Left lung (tissue), 10 donors: ENCODE results near the gene ZNF626. TPM values are rescaled to one million over a fixed set of nuclear protein-coding genes. Genes with fewer than 3 reads are reported as not detected.
"Not testable (repeated sequence)": the region's sequence is repeated elsewhere in the genome, so short reads cannot be mapped to it uniquely, and the experiment has no call there.

Experiments used
- ATAC-seq: fragments of 200-7000 bp; cut with Tn5 transposase; one replicate; pipeline ENCODE4 v1.9.1; 2020; ENCODE audit warnings: moderate library complexity
- DNase-seq, 4 donors: peaks; one replicate each; pipeline ENCODE4 v3.0.0-alpha.2; 2013 to 2020
- H3K27ac ChIP-seq, 2 donors: fragments of 200-600 bp; sonication (generic) in 1 of 2; one replicate each; pipeline versions ENCODE4 v1.5.0 to v1.8.0; 2020 to 2021
- H3K27me3 ChIP-seq, 2 donors: fragments of 200-600 bp; sonication (generic) in 1 of 2; one replicate each; pipeline versions ENCODE4 v1.5.0 to v1.8.0; 2020 to 2021
- H3K36me3 ChIP-seq, 2 donors: fragments of 200-600 bp; sonication (generic) in 1 of 2; one replicate each; pipeline versions ENCODE4 v1.5.0 to v1.8.0; 2020 to 2021
- H3K4me1 ChIP-seq, 2 donors: fragments of 200-600 bp; one replicate each; pipeline ENCODE4 v1.8.0; 2021
- H3K4me3 ChIP-seq, 2 donors: fragments of 200-600 bp; sonication (generic) in 1 of 2; one replicate each; pipeline versions ENCODE4 v1.5.0 to v1.8.0; 2020 to 2021; ENCODE audit warnings: mild to moderate bottlenecking in 1 of 2
- H3K9me3 ChIP-seq, 2 donors: fragments of 200-600 bp; sonication (generic) in 1 of 2; one replicate each; pipeline versions ENCODE4 v1.5.0 to v1.8.0; 2020 to 2021
- intact Hi-C, 2 donors: fragments of 100-400 bp; cut with DNase I; formaldehyde crosslinking; loops; one replicate each; pipeline versions ENCODE4 v1.11.2 to v1.14.2; 2022
- polyA plus RNA-seq, 6 donors: library from polyadenylated mRNA; unstranded; fragments of 120-200 nt; gene quantifications; one replicate each; pipeline ENCODE4 v1.2.1, GENCODE V29; 2013; ENCODE audit not compliant: insufficient read length in 6 of 6
- total RNA-seq, 2 donors: library from RNA; stranded (reverse); fragmentation: NEBNext Ultra II Directional; extraction: Animal tissue kit (Norgen Biotek cat#: 25700); gene quantifications; one replicate each; pipeline ENCODE4 v1.2.1, GENCODE V29; 2021
- TF ChIP-seq, protein P1 (sequence below), 2 donors: fragments of 200-600 bp; sonication (generic) in 1 of 2; IDR thresholded peaks; one replicate each; pipeline versions ENCODE4 v1.5.0 to v1.8.0; 2021; ENCODE audit warnings: antibody characterized with exemption in 2 of 2
- donor health status: DM: no; HTN: yes; CAD: no.
- donor health status: DM: no; HTN: no; CAD: no.

The ZNF626 gene
- total and polyA plus RNA-seq, 8 donors: 8.6 to 29.2 (median 22.8) TPM

DNA sequence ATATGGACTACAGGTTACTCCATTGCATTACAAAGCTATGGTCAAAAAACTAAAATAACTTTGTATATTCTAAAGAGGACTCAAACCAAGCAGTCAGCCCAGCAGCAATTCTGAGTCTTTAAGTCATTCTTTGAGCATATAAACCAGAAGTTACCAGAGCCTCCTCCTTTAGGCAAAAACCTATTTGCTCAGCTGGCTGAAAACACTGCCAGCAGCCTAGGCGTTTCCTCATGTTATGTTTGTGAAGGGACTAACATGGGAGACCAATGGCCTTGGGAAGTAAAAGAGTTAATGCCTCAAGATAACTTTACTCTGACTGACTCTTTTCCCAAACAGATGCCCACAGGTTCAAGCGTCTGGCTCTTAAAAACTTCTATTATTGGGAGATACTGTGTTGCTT lies 45.3 kb downstream of the ZNF626 start:
- Histone ChIP-seq H3K27me3 (no peaks in the 10 kb centered on the region), H3K27ac (no peak overlapping the region), H3K9me3 (peaks cover 0 to 92% of the 10 kb centered on the region in 2 donors), H3K4me1 (no peaks in the 10 kb centered on the region), H3K4me3 (no peak overlapping the region), H3K36me3 (no peaks in the 10 kb centered on the region)
- no peak for DNase-seq
- ATAC-seq: no peak
- intact Hi-C loops: no loop called here
- TF ChIP-seq, protein P1, sequence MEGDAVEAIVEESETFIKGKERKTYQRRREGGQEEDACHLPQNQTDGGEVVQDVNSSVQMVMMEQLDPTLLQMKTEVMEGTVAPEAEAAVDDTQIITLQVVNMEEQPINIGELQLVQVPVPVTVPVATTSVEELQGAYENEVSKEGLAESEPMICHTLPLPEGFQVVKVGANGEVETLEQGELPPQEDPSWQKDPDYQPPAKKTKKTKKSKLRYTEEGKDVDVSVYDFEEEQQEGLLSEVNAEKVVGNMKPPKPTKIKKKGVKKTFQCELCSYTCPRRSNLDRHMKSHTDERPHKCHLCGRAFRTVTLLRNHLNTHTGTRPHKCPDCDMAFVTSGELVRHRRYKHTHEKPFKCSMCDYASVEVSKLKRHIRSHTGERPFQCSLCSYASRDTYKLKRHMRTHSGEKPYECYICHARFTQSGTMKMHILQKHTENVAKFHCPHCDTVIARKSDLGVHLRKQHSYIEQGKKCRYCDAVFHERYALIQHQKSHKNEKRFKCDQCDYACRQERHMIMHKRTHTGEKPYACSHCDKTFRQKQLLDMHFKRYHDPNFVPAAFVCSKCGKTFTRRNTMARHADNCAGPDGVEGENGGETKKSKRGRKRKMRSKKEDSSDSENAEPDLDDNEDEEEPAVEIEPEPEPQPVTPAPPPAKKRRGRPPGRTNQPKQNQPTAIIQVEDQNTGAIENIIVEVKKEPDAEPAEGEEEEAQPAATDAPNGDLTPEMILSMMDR (IDR thresholded peaks at IDR 0.05): no peak

DNA sequence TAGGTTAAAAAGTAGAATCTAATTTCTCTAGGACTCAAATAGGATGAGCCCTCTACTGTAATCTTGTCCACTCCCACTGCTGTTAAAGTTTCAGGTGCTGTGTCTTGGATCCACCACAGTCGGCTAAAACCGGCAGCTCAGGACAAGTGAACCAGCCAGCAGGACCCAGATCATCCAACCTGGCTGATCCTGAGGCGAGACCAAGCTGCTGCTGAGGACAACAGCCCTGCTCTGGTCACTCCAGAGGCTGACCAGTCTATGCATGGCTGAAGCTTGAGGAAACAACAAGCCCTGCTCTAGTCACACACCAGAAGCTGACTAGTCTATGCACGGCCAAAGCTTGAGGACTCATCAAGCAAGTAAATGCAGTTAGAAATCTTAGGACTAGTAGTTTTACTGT lies 46.4 kb downstream of the ZNF626 start:
- H3K36me3 ChIP-seq, ATAC-seq, DNase-seq, H3K27me3 ChIP-seq, intact Hi-C loops, H3K4me3 ChIP-seq, H3K27ac ChIP-seq, H3K4me1 ChIP-seq: not testable (repeated sequence)
- peaks cover 0 to 84% of the 10 kb centered on the region in 2 donors for H3K9me3 ChIP-seq

DNA sequence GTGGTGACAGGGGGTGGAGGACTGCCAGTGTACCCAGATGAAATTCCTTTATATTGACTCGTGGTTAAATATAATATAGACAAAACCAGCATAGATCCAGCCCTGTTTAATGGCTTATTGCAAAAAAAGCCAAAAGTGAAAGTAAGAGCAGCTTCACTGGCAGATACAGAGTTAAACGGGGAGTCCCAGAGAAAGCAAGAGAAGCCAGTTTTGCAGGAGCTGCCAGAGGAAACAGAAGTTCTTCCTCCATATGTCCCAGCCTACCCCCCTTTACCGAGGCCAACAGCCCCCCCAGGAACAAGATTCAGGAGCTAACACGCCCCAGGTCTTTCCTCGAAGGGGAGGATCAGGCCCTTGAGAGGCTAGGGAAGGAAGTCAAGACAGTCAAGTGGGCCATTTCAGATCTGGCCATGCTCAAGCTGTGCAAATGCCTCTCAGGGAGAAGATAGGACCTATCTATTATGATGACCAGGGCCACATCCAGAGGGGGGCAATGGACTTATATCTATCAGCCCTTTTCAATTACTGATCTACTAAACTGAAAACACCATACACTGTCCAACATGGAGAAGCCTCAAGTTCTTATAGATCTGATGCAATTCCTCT lies 48.6 kb downstream of the ZNF626 start:
- peaks cover 0 to 82% of the 10 kb centered on the region in 2 donors for H3K9me3 ChIP-seq
- ATAC-seq (no peak), DNase-seq (no peak)
- no peaks in the 10 kb centered on the region for H3K4me1 ChIP-seq
- H3K36me3 ChIP-seq: no peaks in the 10 kb centered on the region
- intact Hi-C loops: no loop called here
- H3K4me3 ChIP-seq: no peak overlapping the region
- no peak overlapping the region for H3K27ac ChIP-seq
- no peaks in the 10 kb centered on the region for H3K27me3 ChIP-seq
- TF ChIP-seq, protein P1 (IDR thresholded peaks at IDR 0.05): no peak

DNA sequence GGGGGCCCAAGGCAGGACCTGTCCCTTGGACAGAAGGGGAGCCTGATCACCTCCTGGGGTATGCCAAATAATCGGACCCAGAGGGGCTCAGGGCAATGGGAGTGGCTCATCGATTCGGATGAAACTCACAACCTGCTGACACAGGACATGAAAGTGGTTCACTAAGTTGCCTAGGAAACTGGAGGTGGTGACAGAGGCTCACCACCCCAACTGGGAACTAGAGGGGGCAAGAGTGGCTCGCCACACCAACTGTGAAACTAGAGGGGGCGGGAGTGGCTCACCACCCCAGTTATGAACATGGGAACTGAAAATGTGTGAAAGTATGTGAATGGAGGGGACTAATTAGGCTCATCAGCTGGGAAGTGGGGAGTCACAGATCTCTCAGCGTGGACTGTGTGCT lies 49.5 kb downstream of the ZNF626 start:
- Histone ChIP-seq H3K36me3 (no peaks in the 10 kb centered on the region), H3K27me3 (no peaks in the 10 kb centered on the region), H3K4me1 (no peaks in the 10 kb centered on the region), H3K9me3 (peaks cover 0 to 82% of the 10 kb centered on the region in 2 donors), H3K4me3 (no peak overlapping the region), H3K27ac (no peak overlapping the region)
- TF ChIP-seq, protein P1 (IDR thresholded peaks at IDR 0.05): no peak
- ATAC-seq: no peak
- intact Hi-C loops: no loop called here
- no peak for DNase-seq

DNA sequence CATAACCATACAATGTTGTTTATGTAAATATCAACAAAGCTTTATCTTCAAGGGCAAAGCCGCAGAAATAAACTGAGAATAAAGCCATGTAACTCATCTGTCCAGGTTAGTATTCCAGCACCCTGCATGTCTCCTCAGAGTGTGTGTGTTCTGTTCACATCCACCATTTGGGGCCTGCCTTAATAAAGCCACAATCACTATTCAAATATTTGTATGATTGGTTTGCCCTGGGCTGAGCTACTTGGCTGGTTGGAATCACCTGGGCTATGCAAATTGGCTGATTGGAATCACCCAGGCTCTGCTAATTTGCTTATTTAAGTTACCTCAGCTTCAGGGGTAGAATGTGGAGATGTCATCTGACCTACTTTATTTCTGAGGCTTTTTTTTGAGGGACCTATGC lies 53.4 kb downstream of the ZNF626 start:
- H3K27me3 ChIP-seq: no peaks in the 10 kb centered on the region
- ATAC-seq (no peak), DNase-seq (no peak)
- intact Hi-C loops: no loop called here
- H3K4me1 ChIP-seq: no peaks in the 10 kb centered on the region
- no peaks in the 10 kb centered on the region for H3K36me3 ChIP-seq
- H3K27ac ChIP-seq: no peak overlapping the region
- H3K4me3 ChIP-seq: no peak overlapping the region
- peaks cover 0 to 80% of the 10 kb centered on the region in 2 donors for H3K9me3 ChIP-seq
- TF ChIP-seq, protein P1 (IDR thresholded peaks at IDR 0.05): no peak

Other genes with a start within 250 kb of the ZNF626 start
- 10 to 100 TPM; 16.0 to 19.5 TPM for gene ZNF737, start 95.8 kb downstream of the ZNF626 start, total RNA-seq
- 10 to 100 TPM; 30.9 to 43.5 (median 38.5) TPM for gene ZNF737, start 95.8 kb downstream of the ZNF626 start, polyA plus RNA-seq
- 1 to 10 TPM; 3.6 to 7.8 TPM for gene ZNF66, start 114.7 kb upstream of the ZNF626 start, total RNA-seq
- gene ZNF66, start 114.7 kb upstream of the ZNF626 start, polyA plus RNA-seq: 1 to 10 TPM; 6.9 to 10.0 (median 8.9) TPM